Measurements from ENCODE around the gene ACE. TPM values are rescaled to one million over a fixed set of nuclear protein-coding genes. Genes with fewer than 3 reads are reported as not detected.

ACE gene
- polyA plus RNA-seq, 1 experiment = 3.1 TPM

GRCh38 chr17:63437287-63438091, 39.4 kb upstream of the ACE start:
- Histone ChIP-seq H3K27me3 (ENCODE audit: control insufficient read depth, insufficient read depth, low read length) (no peaks in the 10 kb centered on the region), H3K36me3 (ENCODE audit: control insufficient read depth, insufficient read depth, low read length) (no peaks in the 10 kb centered on the region), H3K4me3 (ENCODE audit: low read depth, low read length) (no peak overlapping the region)
- no peak for TF ChIP-seq CTCF (IDR thresholded peaks at IDR 0.05; ENCODE audit: insufficient read depth, low read depth, low read length)
- POLR2A ChIA-PET = no interaction called here
- CTCF ChIA-PET = interaction anchor here (1.8 kb wide), 1 partner anchor 12 kb away, joined by 6 read pairs; no protein-coding TSS in a partner anchor
- no peak for DNase-seq (ENCODE audit: low read depth)

- Histone ChIP-seq H3K36me3 (ENCODE audit: control insufficient read depth, insufficient read depth, low read length) (no peaks in the 10 kb centered on the region), H3K4me3 (ENCODE audit: low read depth, low read length) (no peak overlapping the region), H3K27me3 (ENCODE audit: control insufficient read depth, insufficient read depth, low read length) (no peaks in the 10 kb centered on the region)
- ChIA-PET CTCF (interaction anchor here (1.1 kb wide), 1 partner anchor 41 kb away, joined by 4 read pairs; no protein-coding TSS in a partner anchor), POLR2A (interaction anchor here (0.7 kb wide), 1 partner anchor 1262 kb away, joined by 7 read pairs; no protein-coding TSS in a partner anchor)
- no peak for DNase-seq (ENCODE audit: low read depth)
- TF ChIP-seq CTCF (IDR thresholded peaks at IDR 0.05; ENCODE audit: insufficient read depth, low read depth, low read length) = no peak
Observed at GRCh38 chr17:63438092-63439051, 38.5 kb upstream of the ACE start.

GRCh38 chr17:63439687-63440086, 37.2 kb upstream of the ACE start:
- Histone ChIP-seq H3K4me3 (ENCODE audit: low read depth, low read length) (no peak overlapping the region), H3K36me3 (ENCODE audit: control insufficient read depth, insufficient read depth, low read length) (no peaks in the 10 kb centered on the region), H3K27me3 (ENCODE audit: control insufficient read depth, insufficient read depth, low read length) (no peaks in the 10 kb centered on the region)
- DNase-seq (ENCODE audit: low read depth) = peak; percentile 21
- TF ChIP-seq CTCF (IDR thresholded peaks at IDR 0.05; ENCODE audit: insufficient read depth, low read depth, low read length) = no peak
- CTCF ChIA-PET = interaction anchor here (1.1 to 1.4 kb wide), 4 partner anchors 11 to 172 kb away, joined by 3 to 4 read pairs (median 3); no protein-coding TSS in a partner anchor
- POLR2A ChIA-PET = no interaction called here

- no peaks in the 10 kb centered on the region for H3K27me3 ChIP-seq (ENCODE audit: control insufficient read depth, insufficient read depth, low read length)
- H3K36me3 ChIP-seq (ENCODE audit: control insufficient read depth, insufficient read depth, low read length) = no peaks in the 10 kb centered on the region
- no peak overlapping the region for H3K4me3 ChIP-seq (ENCODE audit: low read depth, low read length)
- POLR2A ChIA-PET = no interaction called here
- DNase-seq (ENCODE audit: low read depth) = no peak
- CTCF ChIA-PET = interaction anchor here (1.1 to 1.4 kb wide), 3 partner anchors 10 to 171 kb away, joined by 3 read pairs; no protein-coding TSS in a partner anchor
- no peak for TF ChIP-seq CTCF (IDR thresholded peaks at IDR 0.05; ENCODE audit: insufficient read depth, low read depth, low read length)
Observed at GRCh38 chr17:63440127-63440769, 36.6 kb upstream of the ACE start.

Measured in BJ (cell line).